ENCODE data around the gene ZNF658.
"Not testable (repeated sequence)": the region's sequence is repeated elsewhere in the genome, so short reads cannot be mapped to it uniquely, and the experiment has no call there.

DNA sequence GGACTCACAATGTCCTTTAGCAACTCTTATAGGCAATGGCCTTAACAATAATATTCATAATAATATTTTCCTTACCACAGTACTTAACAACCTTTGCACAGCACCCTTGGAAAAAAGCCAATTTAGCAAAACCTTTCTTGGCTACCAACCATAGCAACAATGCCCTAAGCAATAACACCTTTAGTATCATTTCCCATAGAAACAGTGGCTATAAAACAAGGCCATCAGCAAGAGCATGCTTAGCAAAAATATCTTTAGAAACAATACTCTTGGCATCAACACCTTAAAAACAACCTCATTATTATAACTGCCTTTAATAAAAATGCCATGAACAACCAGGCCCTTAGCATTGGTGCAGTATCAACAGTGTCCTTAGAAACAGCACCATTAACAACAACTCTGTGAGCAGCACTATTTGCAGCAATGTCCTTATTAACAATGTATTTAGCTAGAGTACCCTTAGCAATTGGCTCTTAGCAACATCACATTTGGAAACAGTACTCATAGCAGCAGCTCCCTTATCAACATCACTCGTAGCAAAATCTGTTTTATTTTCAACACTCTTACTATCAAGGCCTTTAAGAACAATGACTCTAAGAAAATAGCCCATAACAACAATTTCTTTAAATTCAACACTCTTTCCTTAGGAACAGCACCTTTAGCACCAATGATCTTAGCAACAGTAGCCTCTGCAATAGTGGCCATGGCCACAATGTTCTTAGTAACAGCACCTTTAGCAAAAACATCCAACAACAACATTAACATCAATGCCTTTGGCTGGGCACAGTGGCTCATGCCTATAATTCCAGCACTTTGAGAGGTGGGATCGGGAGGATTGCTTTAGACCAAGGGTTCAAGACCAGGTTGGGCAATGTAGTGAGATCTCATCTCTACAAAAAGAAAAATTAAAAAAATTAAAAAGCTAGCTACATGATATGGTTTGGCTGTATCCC, 39.6 kb downstream of the ZNF658 start:
- not testable (repeated sequence) for TF ChIP-seq CTCF (IDR thresholded peaks at IDR 0.05 in 2 of 3, conservative IDR thresholded peaks at IDR 0.05 in 1 of 3; ENCODE audit: insufficient read depth in 2 of 3, low read depth in 1 of 3, low read length in 3 of 3); CCNT2 (IDR thresholded peaks at IDR 0.05; ENCODE audit: borderline replicate concordance, extremely low read depth, insufficient read length, low read depth, low read length); SRSF9 (IDR thresholded peaks at IDR 0.05; ENCODE audit: borderline replicate concordance, low read depth, low read length); ZNF224 (CRISPR knock-in tag; IDR thresholded peaks at IDR 0.05); ZBTB7A (IDR thresholded peaks at IDR 0.05; ENCODE audit: borderline replicate concordance, control insufficient read depth, low read depth, low read length)
- TF ChIP-seq, protein P1, sequence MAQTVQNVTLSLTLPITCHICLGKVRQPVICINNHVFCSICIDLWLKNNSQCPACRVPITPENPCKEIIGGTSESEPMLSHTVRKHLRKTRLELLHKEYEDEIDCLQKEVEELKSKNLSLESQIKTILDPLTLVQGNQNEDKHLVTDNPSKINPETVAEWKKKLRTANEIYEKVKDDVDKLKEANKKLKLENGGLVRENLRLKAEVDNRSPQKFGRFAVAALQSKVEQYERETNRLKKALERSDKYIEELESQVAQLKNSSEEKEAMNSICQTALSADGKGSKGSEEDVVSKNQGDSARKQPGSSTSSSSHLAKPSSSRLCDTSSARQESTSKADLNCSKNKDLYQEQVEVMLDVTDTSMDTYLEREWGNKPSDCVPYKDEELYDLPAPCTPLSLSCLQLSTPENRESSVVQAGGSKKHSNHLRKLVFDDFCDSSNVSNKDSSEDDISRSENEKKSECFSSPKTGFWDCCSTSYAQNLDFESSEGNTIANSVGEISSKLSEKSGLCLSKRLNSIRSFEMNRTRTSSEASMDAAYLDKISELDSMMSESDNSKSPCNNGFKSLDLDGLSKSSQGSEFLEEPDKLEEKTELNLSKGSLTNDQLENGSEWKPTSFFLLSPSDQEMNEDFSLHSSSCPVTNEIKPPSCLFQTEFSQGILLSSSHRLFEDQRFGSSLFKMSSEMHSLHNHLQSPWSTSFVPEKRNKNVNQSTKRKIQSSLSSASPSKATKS (CRISPR knock-in tag; IDR thresholded peaks at IDR 0.05): not testable (repeated sequence)
